Stimulated activated CD4-positive, alpha-beta T cell treated with anti-CD3 and anti-CD28 coated beads, Interleukin-2, amount 100 ng/mL, for 4 hours (primary cell): ENCODE data around the gene BMP8A.
"Not testable (repeated sequence)": the region's sequence is repeated elsewhere in the genome, so short reads cannot be mapped to it uniquely, and the experiment has no call there.

ENCODE experiments used
- DNase-seq: peaks from one replicate; pipeline ENCODE4 v3.0.0-alpha.2; 2020; ENCODE audit warnings: low read depth

Gene BMP8A

DNA sequence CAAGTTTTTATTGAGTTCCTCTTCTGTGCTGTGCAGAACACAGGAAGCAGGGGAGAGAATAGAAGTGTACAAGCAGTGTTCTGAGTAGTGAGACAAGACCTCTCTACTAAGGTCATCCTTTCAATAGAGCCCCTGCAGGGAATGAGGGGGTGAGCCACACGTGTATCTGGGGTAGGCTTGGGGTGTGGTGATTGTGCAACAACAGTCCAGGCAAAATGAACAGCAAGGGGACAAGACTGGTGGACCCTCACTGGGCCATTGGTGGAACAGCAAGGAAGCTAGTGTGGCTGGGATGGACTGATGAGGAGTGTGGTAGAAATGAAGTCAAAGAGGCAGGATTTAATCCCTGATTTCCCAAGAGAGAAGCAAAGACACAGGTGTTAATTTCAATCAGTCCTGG is 8.2 kb upstream of the BMP8A start:
- no peak for DNase-seq

DNA sequence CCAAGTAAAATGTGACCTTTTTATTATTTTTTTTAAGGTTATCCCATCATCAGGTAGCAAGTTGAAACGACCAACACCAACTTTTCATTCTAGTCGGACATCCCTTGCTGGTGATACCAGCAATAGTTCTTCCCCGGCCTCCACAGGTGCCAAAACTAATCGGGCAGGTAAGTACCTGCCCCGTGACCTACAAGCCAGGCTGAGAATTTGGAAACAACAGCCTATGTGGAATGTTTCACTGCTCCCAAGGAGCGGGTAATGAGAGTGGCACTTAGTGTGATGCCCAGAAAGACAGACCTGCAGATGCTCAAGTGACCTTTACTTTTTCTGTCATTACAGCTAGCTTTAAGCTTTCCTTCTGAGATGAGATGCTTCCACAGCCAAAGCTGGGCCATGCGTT is 6.9 kb upstream of the BMP8A start:
- DNase-seq = no peak

GRCh38 chr1:39485046-39485803 is 6.2 kb upstream of the BMP8A start:
- DNase-seq = no peak

GRCh38 chr1:39488012-39488545 is 3.4 kb upstream of the BMP8A start:
- no peak for DNase-seq

GRCh38 chr1:39488793-39489566 is 2.5 kb upstream of the BMP8A start:
- DNase-seq = no peak

DNA sequence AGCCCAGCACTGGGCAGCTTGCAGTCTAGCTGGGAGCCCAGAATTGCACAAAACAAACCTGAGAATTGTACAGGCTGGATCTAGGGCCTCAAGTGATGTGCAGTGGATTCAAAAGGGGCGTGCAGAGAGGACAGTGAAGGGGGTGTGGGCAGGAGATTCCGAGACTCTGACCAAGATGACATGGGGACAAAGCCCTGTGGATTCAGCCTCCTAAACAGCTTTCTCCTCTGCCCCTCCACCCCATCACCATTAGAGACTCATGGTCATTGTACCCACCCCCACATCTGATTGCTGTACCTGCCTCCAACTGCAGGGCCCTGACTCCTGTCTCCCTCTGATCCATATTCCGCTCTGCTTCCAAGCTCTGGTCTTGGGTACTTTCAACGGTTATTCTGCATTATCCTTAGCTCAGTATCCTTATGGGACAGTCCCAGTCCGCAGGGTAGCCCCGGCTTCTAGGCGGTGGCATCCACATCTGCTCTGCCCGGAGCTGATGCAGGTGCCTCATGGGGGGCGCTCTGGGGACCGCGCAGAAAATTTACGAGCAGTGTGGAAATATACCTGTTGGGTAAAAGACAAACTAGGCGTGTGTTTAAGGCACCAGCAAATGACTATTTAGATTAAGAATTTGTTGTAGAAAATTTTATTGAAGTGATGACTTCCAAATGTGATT is 1.7 kb upstream of the BMP8A start:
- DNase-seq = no peak

GRCh38 chr1:39490596-39491145 is 765 bp upstream of the BMP8A start:
- no peak for DNase-seq

DNA sequence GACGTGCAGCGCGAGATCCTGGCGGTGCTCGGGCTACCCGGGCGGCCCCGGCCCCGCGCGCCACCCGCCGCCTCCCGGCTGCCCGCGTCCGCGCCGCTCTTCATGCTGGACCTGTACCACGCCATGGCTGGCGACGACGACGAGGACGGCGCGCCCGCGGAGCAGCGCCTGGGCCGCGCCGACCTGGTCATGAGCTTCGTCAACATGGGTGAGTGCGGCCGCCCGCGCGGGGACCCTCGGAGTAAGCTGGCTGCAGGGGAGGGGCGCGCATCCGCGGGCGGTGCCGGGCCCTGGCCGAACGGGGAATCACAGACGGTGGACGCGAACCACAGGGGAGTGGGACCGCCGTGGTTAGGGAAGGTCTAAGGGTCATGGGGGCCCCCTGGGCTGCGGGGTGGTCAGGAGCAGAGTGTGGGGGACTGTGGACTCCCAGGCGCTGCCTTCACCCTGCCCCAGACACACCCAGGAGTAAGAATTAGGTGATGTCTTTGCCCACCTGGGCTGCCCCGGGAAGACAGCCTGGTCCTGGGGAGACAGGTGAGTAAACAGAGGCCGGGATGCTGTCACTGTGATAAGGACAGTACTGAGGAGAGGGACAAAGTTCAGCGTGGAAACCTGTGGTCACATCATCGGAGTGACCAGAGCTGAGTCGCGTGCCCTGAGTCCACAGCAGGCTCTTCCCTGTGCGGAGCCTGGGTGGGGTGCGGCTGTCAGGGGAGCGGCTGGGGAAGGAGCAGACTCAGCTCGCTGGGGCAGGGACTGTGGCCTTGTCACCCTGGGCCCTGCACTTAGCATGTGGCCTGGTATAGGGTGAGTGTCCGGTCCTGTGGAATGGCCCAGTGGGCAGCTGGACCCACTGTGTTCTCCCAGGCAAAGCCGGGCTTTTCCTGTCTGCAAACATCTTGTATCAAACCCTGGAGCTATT is 944 bp downstream of the BMP8A start:
- not testable (repeated sequence) for DNase-seq

DNA sequence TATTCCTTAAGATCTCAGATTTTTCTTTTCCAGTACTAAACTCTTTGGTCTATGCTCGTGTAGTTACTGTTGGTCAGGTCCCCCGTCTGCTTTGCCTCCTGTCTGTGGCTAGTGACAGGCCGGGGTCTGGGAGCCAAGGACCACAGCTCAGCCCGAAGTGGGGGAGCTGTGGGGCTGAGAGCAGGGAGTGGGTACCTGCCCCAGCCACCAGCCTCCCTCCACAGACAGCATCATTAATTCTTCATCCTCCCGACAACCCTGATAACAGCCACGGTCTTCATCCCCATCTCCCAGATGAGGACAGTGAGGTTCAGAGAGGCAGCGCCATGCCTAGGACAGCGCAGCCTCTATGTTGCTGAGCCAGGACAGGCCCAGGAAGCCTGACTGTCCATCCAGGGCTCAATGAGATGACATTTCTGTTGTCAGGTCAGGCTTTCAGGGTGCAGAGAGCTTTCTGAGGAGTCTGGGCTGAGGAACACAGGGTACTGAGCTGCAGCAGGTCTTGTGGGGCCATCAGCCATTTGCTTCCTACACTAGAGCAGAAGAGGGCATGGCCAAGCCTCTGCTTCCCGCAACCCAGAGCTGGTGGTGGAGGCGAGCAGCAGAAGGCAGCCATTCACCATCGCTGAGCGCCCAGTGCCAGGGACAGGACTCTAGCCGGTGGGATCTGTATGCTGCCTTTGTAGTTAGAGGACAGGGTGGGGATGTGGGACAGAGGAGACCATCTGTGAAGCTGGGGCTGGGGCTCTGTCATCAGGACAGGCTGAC is 1.8 kb downstream of the BMP8A start:
- not testable (repeated sequence) for DNase-seq

DNA sequence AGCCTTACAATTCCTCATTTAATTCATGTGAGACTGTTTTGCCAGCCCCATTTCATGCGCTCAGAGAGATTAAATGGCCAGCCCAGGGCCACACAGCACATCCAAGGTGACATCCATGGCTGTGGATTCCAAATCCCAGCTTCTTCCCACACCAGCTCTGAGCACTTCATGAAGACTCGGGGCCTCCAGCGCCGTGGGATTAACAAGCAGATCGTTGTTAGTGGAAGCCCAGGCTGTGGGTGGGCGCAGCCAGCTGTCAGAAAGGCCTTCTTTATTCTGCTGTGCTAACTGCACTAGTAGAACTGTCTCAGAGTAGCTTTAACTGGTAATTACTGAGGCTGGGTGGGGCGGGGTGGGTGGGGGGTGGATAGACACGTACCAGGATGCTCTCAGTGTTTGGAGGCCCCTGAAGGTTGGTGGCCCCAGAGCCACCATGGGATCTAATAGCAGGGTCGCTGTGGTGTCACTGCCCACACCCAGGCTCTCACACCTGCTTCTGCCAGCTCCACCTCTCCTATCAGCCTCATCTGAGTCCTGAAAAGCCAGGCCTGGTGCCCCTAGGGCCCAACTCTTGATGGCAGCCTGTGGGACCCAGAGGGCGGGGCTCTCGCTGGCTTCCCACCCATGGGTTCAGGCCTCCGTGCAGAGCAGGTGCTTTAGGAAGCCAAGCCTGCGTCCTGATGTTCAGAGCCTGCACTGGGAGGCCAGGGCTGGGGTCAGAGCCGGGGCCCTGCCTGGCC is 3.4 kb downstream of the BMP8A start:
- DNase-seq = no peak

GRCh38 chr1:39496520-39496919 is 5.1 kb downstream of the BMP8A start:
- not testable (repeated sequence) for DNase-seq

DNA sequence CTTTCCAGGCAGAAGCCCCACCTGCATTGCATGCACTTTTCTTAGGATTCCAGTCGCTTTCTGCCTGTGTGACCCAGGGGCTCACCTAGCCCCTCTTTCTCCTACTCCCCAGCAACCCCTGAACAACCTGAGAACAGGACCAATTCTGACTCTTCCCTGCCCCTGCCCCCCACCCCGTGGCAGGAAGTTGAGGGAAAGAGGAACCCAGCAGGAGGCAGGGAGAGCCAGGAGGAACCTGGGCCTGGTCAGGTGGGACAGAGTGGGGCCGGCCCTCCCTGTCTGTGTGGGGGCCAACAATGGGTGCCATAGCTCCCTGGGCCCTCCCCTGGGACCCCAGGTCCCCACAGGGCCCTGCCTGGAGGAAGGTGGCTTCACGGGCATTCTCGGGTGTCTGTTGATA is 6.1 kb downstream of the BMP8A start:
- no peak for DNase-seq

GRCh38 chr1:39498096-39498710 is 6.8 kb downstream of the BMP8A start:
- not testable (repeated sequence) for DNase-seq

DNA sequence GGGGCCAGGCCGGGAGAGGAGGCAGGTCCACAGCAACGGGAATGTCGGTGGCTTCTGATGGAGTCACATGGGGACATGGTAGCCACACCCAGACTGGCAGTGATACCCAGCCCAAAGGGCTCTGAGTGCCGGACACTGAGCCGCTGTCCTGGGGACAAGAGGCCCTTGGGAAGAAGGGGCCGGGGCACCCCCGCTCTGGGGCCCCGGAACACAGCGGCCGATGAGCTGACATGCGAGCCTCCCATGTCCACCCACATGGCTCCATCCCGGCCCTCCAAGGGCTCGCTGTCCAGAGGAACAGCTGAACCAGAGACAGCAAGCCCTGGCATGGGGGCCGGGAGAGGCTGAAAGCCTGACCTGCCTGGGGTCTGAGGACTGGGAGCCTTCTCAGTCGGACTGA is 7.4 kb downstream of the BMP8A start:
- not testable (repeated sequence) for DNase-seq

GRCh38 chr1:39499668-39500067 is 8.2 kb downstream of the BMP8A start:
- no peak for DNase-seq

- no peak for DNase-seq
Measured at GRCh38 chr1:39500862-39501389, 9.5 kb downstream of the BMP8A start.

DNA sequence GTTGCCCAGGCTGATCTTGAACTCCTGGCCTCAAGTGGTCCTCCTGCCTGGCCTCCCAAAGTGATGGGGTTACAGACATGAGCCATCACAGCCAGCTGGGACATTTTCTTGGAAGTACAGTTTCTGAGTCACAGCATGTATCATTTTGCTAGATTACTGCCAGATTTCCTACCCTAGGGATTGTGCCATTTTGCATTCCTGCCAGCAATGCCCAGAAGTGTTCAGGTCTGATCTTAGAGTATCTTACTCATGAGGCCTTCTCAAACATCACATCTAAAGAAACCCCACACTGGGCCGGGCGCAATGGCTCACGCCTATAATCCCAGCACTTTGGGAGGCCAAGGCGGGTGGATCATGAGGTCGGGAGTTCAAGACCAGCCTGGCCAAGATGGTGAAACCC is 10.2 kb downstream of the BMP8A start:
- no peak for DNase-seq

DNA sequence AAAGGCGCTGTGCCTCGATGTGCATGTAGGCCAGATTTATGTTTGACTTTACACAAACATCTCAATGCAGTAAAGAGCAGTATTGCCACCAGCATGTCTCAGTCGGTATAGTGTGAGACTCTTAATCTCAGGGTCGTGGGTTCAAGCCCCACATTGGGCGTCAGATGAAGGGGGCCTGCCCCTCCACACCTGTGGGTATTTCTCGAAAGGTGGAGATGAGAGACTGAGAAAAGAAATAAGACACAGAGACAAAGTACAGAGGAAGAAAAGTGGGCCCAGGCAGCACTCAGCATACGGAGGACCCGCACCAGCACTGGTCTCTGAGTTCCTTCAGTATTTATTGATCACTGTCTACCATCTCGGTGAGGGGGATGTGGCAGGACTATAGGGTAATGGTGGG is 13.0 kb downstream of the BMP8A start:
- not testable (repeated sequence) for DNase-seq

DNA sequence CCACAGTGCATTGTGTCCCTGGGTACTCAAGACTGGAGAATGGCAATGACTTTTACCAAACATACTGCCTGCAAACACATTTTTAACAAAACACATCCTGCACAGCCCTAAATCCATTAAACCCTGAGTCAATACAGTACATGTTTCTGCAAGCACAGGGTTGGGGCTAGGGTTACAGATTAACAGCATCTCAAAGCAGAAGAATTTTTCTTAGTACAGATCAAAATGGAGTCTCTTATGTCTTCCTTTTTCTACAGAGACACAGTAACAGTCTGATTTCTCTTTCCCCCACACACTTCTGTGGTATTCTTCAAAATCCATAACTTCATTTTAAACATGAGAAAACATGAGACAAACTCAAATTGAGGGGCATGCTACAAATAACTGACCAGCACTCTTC is 13.9 kb downstream of the BMP8A start:
- no peak for DNase-seq
